ENCODE data around the gene SLC25A15. TPM values are rescaled to one million over a fixed set of nuclear protein-coding genes. Genes with fewer than 3 reads are reported as not detected.

The SLC25A15 gene
- total and polyA plus RNA-seq, 8 donors: 6.3 to 18.3 (median 15.3) TPM

GRCh38 chr13:40798380-40798779, 9.0 kb downstream of the SLC25A15 start:
- Histone ChIP-seq H3K36me3 (peaks cover 0 to 47% of the 10 kb centered on the region in 2 donors), H3K27me3 (no peaks in the 10 kb centered on the region), H3K4me3 (no peak overlapping the region), H3K4me1 (no peaks in the 10 kb centered on the region), H3K27ac (no peak overlapping the region), H3K9me3 (no peaks in the 10 kb centered on the region)
- DNase-seq (no peak), ATAC-seq (peak; percentile 51)
- no peak for TF ChIP-seq CTCF (IDR thresholded peaks at IDR 0.05)
- intact Hi-C loops (cut with DNase I): no loop called here

- no peak for TF ChIP-seq CTCF (IDR thresholded peaks at IDR 0.05)
- ATAC-seq (no peak), DNase-seq (no peak)
- H3K27me3 ChIP-seq: no peaks in the 10 kb centered on the region
- H3K36me3 ChIP-seq: peaks cover 0 to 41% of the 10 kb centered on the region in 2 donors
- no peaks in the 10 kb centered on the region for H3K9me3 ChIP-seq
- intact Hi-C loops (cut with DNase I): no loop called here
- no peak overlapping the region for H3K4me3 ChIP-seq
- H3K4me1 ChIP-seq: no peaks in the 10 kb centered on the region
- no peak overlapping the region for H3K27ac ChIP-seq
Measured at GRCh38 chr13:40799508-40799907, 10.1 kb downstream of the SLC25A15 start.

- intact Hi-C loops (cut with DNase I): no loop called here
- H3K9me3 ChIP-seq: no peaks in the 10 kb centered on the region
- TF ChIP-seq CTCF (IDR thresholded peaks at IDR 0.05): no peak
- H3K27me3 ChIP-seq: no peaks in the 10 kb centered on the region
- H3K4me3 ChIP-seq: no peak overlapping the region
- DNase-seq: no peak
- H3K4me1 ChIP-seq: no peaks in the 10 kb centered on the region
- H3K36me3 ChIP-seq: peaks cover 0 to 40% of the 10 kb centered on the region in 2 donors
- ATAC-seq: no peak
- H3K27ac ChIP-seq: no peak overlapping the region
Measured at GRCh38 chr13:40800559-40800958, 11.1 kb downstream of the SLC25A15 start.

- H3K36me3 ChIP-seq: peaks cover 0 to 43% of the 10 kb centered on the region in 2 donors
- no peak for TF ChIP-seq CTCF (IDR thresholded peaks at IDR 0.05)
- no peaks in the 10 kb centered on the region for H3K9me3 ChIP-seq
- no peak for DNase-seq
- intact Hi-C loops (cut with DNase I): no loop called here
- no peaks in the 10 kb centered on the region for H3K27me3 ChIP-seq
- ATAC-seq: no peak
- H3K4me3 ChIP-seq: no peak overlapping the region
- H3K4me1 ChIP-seq: no peaks in the 10 kb centered on the region
- H3K27ac ChIP-seq: no peak overlapping the region
Measured at GRCh38 chr13:40801255-40802217, 12.1 kb downstream of the SLC25A15 start.

- H3K4me1 ChIP-seq: no peaks in the 10 kb centered on the region
- no peak for DNase-seq
- peaks cover 0 to 56% of the 10 kb centered on the region in 2 donors for H3K36me3 ChIP-seq
- no peaks in the 10 kb centered on the region for H3K27me3 ChIP-seq
- no peak for ATAC-seq
- H3K9me3 ChIP-seq: no peaks in the 10 kb centered on the region
- H3K27ac ChIP-seq: no peak overlapping the region
- intact Hi-C loops (cut with DNase I): no loop called here
- no peak overlapping the region for H3K4me3 ChIP-seq
- no peak for TF ChIP-seq CTCF (IDR thresholded peaks at IDR 0.05)
Measured at GRCh38 chr13:40803316-40803715, 13.9 kb downstream of the SLC25A15 start.

Data from left lung (tissue), 10 donors.